ENCODE results near the gene ZNF622. TPM values are rescaled to one million over a fixed set of nuclear protein-coding genes. Genes with fewer than 3 reads are reported as not detected.

ZNF622 gene
- total RNA-seq, 1 donor from 2014 or later: 56.1 TPM

- DNase-seq: no peak
- H3K4me1 ChIP-seq: no peaks in the 10 kb centered on the region
- intact Hi-C loops (cut with micrococcal nuclease): no loop called here
These were observed 54.4 kb downstream of the ZNF622 start for GRCh38 chr5:16411235-16411634.

GRCh38 chr5:16410338-16410737 lies 55.3 kb downstream of the ZNF622 start:
- Histone ChIP-seq H3K27ac (replicated peaks) (no peak overlapping the region), H3K9me3 (replicated peaks) (no peaks in the 10 kb centered on the region), H3K27me3 (ENCODE audit: low read depth) (no peaks in the 10 kb centered on the region), H3K4me1 (no peaks in the 10 kb centered on the region), H3K36me3 (no peaks in the 10 kb centered on the region), H3K4me3 (no peak overlapping the region)
- DNase-seq: no peak
- no peak for TF ChIP-seq CTCF (IDR thresholded peaks at IDR 0.05; ENCODE audit: borderline replicate concordance)
- intact Hi-C loops (cut with micrococcal nuclease): no loop called here

More at GRCh38 chr5:16411235-16411634, 54.4 kb downstream of the ZNF622 start:
- Histone ChIP-seq H3K36me3 (no peaks in the 10 kb centered on the region), H3K9me3 (replicated peaks) (no peaks in the 10 kb centered on the region), H3K27ac (replicated peaks) (no peak overlapping the region), H3K4me3 (no peak overlapping the region), H3K27me3 (ENCODE audit: low read depth) (no peaks in the 10 kb centered on the region)
- TF ChIP-seq CTCF (IDR thresholded peaks at IDR 0.05; ENCODE audit: borderline replicate concordance): no peak

- no peaks in the 10 kb centered on the region for H3K9me3 ChIP-seq (replicated peaks)
- intact Hi-C loops (cut with micrococcal nuclease): no loop called here
- no peak for TF ChIP-seq CTCF (IDR thresholded peaks at IDR 0.05; ENCODE audit: borderline replicate concordance)
- DNase-seq: no peak
- no peaks in the 10 kb centered on the region for H3K4me1 ChIP-seq
- H3K27ac ChIP-seq (replicated peaks): no peak overlapping the region
- H3K27me3 ChIP-seq (ENCODE audit: low read depth): no peaks in the 10 kb centered on the region
- H3K36me3 ChIP-seq: no peaks in the 10 kb centered on the region
- H3K4me3 ChIP-seq: no peak overlapping the region
These were observed 59.0 kb downstream of the ZNF622 start for GRCh38 chr5:16406630-16407029.

GRCh38 chr5:16406023-16406422 lies 59.6 kb downstream of the ZNF622 start:
- DNase-seq: no peak
- no peak for TF ChIP-seq CTCF (IDR thresholded peaks at IDR 0.05; ENCODE audit: borderline replicate concordance)
- no peak overlapping the region for H3K4me3 ChIP-seq
- H3K36me3 ChIP-seq: no peaks in the 10 kb centered on the region
- no peaks in the 10 kb centered on the region for H3K9me3 ChIP-seq (replicated peaks)
- intact Hi-C loops (cut with micrococcal nuclease): no loop called here
- H3K4me1 ChIP-seq: no peaks in the 10 kb centered on the region
- no peaks in the 10 kb centered on the region for H3K27me3 ChIP-seq (ENCODE audit: low read depth)
- H3K27ac ChIP-seq (replicated peaks): no peak overlapping the region

Other genes with a start within 250 kb of the ZNF622 start
- 269 TPM for gene RETREG1, start 151.2 kb upstream of the ZNF622 start, total RNA-seq